T-helper 17 cell (primary cell): ENCODE data around the gene CAPN15. TPM values are rescaled to one million over a fixed set of nuclear protein-coding genes. Genes with fewer than 3 reads are reported as not detected.
A peak's percentile ranks its signal among the peaks of the same experiment; 100 is the strongest.

ENCODE experiments used
- ATAC-seq: fragments of 150-1000 bp; cut with Tn5 transposase; 2 replicates; pipeline ENCODE4 v1.10.0; 2021; ENCODE audit warnings: mild to moderate bottlenecking, moderate library complexity
- DNase-seq, 3 donors: peaks; one replicate each; pipeline versions ENCODE4 v3.0.0 to v3.0.0-alpha.2; 2020 to 2021
- H3K9me3 ChIP-seq: one replicate; pipeline ENCODE4 v1.7.0; 2013; ENCODE audit warnings: low read length, mild to moderate bottlenecking; ENCODE audit not compliant: control insufficient read depth, poor library complexity, severe bottlenecking
- H3K27ac Mint-ChIP-seq: one replicate; pipeline ENCODE4 v1.8.0; 2022; ENCODE audit warnings: mild to moderate bottlenecking, moderate library complexity, mixed read lengths
- H3K27me3 Mint-ChIP-seq: one replicate; pipeline ENCODE4 v1.8.0; 2022; ENCODE audit warnings: mixed read lengths
- H3K36me3 Mint-ChIP-seq: one replicate; pipeline ENCODE4 v1.8.0; 2022; ENCODE audit warnings: low read depth, mixed read lengths
- H3K4me1 Mint-ChIP-seq: one replicate; pipeline ENCODE4 v1.8.0; 2022; ENCODE audit warnings: mild to moderate bottlenecking, mixed read lengths
- H3K4me3 Mint-ChIP-seq: one replicate; pipeline ENCODE4 v1.8.0; 2022; ENCODE audit warnings: mild to moderate bottlenecking, moderate library complexity, mixed read lengths
- total RNA-seq, 4 donors: library from RNA in 2 of 4; stranded (reverse) in 2 of 4; gene quantifications; one replicate each; pipeline ENCODE4 v1.2.3 and lab custom pipeline; 2022 to 2026

CAPN15 gene
- total RNA-seq, 2 donors from 2014 or later = 63.9 to 71.0 TPM

DNA sequence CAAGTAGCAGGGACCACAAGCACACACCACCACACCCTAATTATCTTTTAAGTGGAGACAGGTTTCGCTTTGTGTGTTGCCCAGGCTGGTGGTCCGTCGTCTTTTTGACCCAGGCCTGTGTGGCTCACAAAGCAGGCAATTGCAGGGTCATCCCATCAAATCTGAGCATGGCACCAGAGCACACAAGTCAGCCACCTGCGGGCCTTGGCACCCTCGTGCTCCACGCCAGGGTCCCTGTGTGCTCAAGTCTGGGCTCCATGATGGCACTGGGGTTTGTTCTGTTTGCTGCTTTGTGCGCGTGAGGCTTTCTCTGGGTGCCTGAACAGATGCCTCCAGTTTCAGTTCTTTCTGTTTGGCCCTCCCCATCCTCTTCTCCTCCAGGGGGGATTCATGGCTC, 2.4 kb upstream of the CAPN15 start:
- peak overlapping the region; percentile 72 for H3K27ac Mint-ChIP-seq
- no peaks in the 10 kb centered on the region for H3K27me3 Mint-ChIP-seq
- ATAC-seq (no peak), DNase-seq (no peak)
- H3K4me3 Mint-ChIP-seq = peak overlapping the region; percentile 87
- H3K9me3 ChIP-seq = no peaks in the 10 kb centered on the region
- no peaks in the 10 kb centered on the region for H3K36me3 Mint-ChIP-seq
- peaks cover 18% of the 10 kb centered on the region for H3K4me1 Mint-ChIP-seq

GRCh38 chr16:525520-526180, 1.9 kb upstream of the CAPN15 start:
- no peak for ATAC-seq
- no peaks in the 10 kb centered on the region for H3K36me3 Mint-ChIP-seq

DNA sequence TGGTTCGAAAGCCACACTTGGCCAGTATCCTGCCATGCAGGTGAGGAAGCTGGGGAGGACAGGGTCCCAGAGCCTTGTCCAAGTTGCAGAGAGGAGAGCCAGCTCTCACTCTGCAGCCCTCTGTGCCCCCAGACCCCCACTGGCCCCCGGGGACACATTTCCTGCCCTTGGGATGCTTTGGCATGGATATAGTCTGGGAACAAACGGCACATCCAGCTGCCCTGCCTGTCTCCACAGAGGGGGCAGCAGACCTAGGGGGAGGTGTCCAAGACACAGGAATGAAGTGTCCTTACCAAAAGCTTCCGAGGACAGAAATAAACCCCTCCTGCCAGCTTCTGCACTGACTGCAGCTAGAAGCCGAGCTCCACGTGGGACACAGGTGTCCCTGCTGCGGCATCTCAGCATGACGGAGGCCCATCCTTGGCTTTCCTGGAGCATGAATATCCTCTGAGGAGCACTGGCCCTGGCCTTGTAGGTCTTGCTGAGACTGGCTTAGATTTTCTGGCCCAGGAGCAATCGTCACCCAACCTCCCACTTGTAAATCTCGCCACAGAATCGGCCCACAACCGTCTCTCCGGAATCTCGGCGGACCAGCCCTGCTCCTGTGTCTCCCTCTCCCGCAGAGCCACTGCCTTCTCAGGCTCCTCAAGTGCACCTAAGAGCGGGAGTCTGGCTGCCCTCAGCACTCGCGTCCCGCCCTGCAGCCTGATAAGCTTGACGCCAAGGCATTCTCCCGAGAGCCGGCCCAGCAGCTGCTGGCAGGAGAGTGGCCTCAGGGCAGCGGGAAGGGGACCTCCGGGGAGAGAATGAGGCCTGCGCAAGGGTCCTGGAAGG, 1.1 kb upstream of the CAPN15 start:
- DNase-seq (no peak), ATAC-seq (no peak)
- H3K9me3 ChIP-seq = no peaks in the 10 kb centered on the region
- Mint-ChIP-seq H3K27ac (peak overlapping the region; percentile 72), H3K4me3 (peak overlapping the region; percentile 87), H3K27me3 (no peaks in the 10 kb centered on the region), H3K4me1 (peaks cover 21% of the 10 kb centered on the region), H3K36me3 (no peaks in the 10 kb centered on the region)

More at GRCh38 chr16:525520-526180, 1.9 kb upstream of the CAPN15 start:
- peak overlapping the region; percentile 72 for H3K27ac Mint-ChIP-seq
- no peak for DNase-seq
- H3K27me3 Mint-ChIP-seq = no peaks in the 10 kb centered on the region
- peak overlapping the region; percentile 87 for H3K4me3 Mint-ChIP-seq
- peaks cover 21% of the 10 kb centered on the region for H3K4me1 Mint-ChIP-seq
- no peaks in the 10 kb centered on the region for H3K9me3 ChIP-seq

- Mint-ChIP-seq H3K36me3 (no peaks in the 10 kb centered on the region), H3K27ac (peak overlapping the region; percentile 93), H3K27me3 (no peaks in the 10 kb centered on the region), H3K4me3 (peak overlapping the region; percentile 94), H3K4me1 (peaks cover 23% of the 10 kb centered on the region)
- H3K9me3 ChIP-seq = no peaks in the 10 kb centered on the region
- ATAC-seq = no peak
- DNase-seq = no peak
Observed at GRCh38 chr16:528111-529011, 849 bp downstream of the CAPN15 start.

- Mint-ChIP-seq H3K27me3 (no peaks in the 10 kb centered on the region), H3K27ac (peak overlapping the region; percentile 93), H3K4me1 (peaks cover 23% of the 10 kb centered on the region), H3K36me3 (no peaks in the 10 kb centered on the region), H3K4me3 (peak overlapping the region; percentile 94)
- DNase-seq = no peak
- H3K9me3 ChIP-seq = no peaks in the 10 kb centered on the region
- no peak for ATAC-seq
Observed at GRCh38 chr16:529012-529575, 1.6 kb downstream of the CAPN15 start.

DNA sequence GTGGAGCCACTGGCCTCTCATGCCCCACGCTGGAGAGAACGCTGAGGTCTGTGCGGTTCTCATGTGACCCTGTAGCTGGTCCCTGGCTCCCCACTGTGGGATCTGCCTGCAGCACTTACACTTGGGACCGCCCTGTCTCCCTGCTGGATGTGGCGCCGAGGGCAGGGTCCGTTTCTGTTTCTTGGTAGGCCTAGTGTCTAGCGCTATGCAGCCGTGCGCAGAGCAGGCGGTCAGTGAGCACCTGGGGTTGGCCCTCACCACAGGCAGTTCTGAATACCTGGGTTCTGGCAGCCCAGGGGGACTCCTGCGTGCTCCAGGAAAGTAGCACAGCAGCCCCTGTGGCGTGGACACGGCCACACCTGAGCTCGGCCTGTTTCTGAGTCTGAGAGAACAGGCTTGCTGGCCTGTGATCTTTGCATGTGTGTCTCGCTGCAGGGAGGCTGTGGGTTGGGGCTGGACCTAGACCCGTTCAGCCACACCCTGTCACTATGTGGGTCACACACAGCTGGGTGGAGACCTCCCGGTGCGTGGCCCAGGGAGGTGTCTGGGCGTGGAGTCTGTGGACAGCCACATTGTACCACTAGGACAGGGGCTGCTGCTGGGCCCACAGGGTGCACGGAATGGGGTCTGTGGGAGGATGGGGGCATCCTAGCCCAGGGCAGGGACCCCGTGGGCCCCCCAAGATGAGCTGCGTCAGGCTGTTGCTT, 2.8 kb downstream of the CAPN15 start:
- Mint-ChIP-seq H3K27ac (peak overlapping the region; percentile 93), H3K4me1 (peaks cover 25% of the 10 kb centered on the region)
- no peak for ATAC-seq

DNA sequence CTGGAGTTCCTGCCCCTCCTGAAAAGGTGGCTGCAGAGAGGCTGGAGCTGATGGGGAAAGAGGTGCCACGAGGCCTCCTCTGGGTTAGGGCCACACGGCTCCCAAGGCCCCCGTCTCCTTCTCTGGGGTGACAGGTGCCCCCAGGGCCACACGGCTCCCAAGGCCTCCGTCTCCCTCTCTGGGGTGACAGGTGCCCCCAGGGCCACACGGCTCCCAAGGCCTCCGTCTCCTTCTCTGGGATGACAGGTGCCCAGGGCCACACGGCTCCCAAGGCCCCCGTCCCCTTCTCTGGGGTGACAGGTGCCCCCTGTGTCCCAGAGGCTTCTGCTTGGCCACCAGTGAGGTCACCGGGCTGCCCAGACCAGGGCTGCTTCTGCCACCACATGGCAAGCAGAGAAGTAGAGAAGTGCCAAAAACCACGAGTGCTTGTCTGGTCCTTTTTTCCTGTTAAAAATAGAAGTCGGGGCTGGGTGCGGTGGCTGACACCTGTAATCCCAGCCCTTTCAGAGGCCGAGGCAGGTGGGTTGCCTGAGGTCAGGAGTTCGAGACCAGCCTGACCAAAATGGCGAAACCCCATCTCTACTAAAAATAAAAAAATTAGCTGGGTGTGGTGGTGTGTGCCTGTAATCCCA, 4.1 kb downstream of the CAPN15 start:
- ATAC-seq = no peak
- Mint-ChIP-seq H3K27me3 (no peaks in the 10 kb centered on the region), H3K36me3 (no peaks in the 10 kb centered on the region), H3K4me3 (no peak overlapping the region), H3K27ac (no peak overlapping the region), H3K4me1 (peaks cover 14% of the 10 kb centered on the region)
- no peak for DNase-seq
- no peaks in the 10 kb centered on the region for H3K9me3 ChIP-seq

More for the DNA sequence above, 2.8 kb downstream of the CAPN15 start:
- no peaks in the 10 kb centered on the region for H3K27me3 Mint-ChIP-seq
- H3K9me3 ChIP-seq = no peaks in the 10 kb centered on the region
- H3K4me3 Mint-ChIP-seq = peak overlapping the region; percentile 69
- DNase-seq = no peak
- H3K36me3 Mint-ChIP-seq = no peaks in the 10 kb centered on the region

DNA sequence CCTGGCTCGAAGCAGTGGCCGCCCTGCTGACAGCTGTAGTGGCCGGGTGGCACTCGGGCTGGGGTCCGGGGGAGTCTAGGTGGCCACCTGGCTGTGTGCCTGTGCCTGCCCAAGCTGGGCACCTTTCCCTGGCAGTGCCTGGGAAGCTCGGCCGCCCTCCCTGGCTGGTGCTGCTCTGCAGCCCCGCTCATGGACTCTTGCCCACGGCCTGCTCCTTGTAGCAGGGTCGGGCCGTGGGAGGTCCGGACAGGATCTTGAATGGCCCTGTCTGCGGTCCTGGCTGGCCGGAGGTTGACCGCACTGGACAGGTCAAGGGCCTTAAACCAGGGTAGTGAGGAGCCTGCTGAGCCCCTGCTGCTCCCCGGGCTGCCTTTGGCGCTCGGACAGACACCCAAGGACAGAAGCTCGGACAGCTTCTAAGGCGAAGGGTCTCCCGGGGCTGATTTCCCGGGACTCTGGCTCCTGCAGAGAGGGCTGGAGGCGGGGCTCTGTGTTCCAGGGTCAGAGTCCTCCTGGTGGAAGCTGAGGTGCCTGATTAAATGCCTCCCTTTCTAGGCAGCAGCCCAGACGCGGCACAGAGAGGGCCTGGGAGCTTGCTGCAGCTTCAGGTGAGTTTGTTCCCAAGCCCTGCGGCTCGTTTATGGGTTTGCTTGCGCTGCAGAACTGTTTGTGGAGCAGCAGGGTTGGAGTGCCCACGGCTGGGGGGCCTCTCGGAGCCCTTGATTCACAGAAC, 6.0 kb downstream of the CAPN15 start:
- DNase-seq (no peak), ATAC-seq (no peak)
- Mint-ChIP-seq H3K4me3 (no peak overlapping the region), H3K27ac (no peak overlapping the region), H3K36me3 (no peaks in the 10 kb centered on the region), H3K27me3 (no peaks in the 10 kb centered on the region), H3K4me1 (peaks cover 13% of the 10 kb centered on the region)
- H3K9me3 ChIP-seq = no peaks in the 10 kb centered on the region

GRCh38 chr16:534135-534534, 6.6 kb downstream of the CAPN15 start:
- Mint-ChIP-seq H3K27me3 (no peaks in the 10 kb centered on the region), H3K36me3 (no peaks in the 10 kb centered on the region), H3K4me3 (no peak overlapping the region), H3K27ac (no peak overlapping the region), H3K4me1 (peaks cover 9% of the 10 kb centered on the region)
- ATAC-seq (no peak), DNase-seq (no peak)
- no peaks in the 10 kb centered on the region for H3K9me3 ChIP-seq

DNA sequence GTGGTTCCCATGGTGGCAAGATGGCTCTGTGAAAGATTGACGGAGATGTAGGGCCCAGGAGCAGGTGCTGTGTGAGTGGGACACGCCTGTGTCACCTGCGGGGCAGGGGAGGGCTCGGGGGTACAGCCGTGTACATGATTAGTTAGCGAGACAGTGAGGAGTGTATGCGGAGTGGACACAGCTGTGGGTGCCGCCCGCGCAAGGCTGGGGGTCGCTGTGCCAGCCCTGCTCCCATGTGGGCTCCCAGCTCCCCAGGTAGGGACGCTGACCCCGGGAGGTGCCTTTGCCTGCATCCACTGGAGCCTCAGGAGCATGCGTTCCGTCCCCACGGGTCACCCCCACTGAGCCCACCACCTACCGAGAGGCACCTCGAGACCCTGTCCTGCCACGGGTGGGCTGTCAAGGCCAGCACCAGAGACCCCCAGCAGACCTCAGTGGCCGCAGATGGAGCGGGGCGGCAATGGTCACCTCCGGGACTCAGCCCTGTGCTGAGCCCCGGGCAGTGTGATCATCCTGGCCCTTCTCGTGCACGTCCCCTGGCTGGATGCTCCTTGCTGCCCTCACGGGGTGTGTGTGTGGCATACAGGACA, 7.4 kb downstream of the CAPN15 start:
- no peak for DNase-seq
- no peak overlapping the region for H3K4me3 Mint-ChIP-seq
- no peak for ATAC-seq
- no peaks in the 10 kb centered on the region for H3K9me3 ChIP-seq
- H3K27ac Mint-ChIP-seq = no peak overlapping the region
- H3K4me1 Mint-ChIP-seq = peaks cover 7% of the 10 kb centered on the region
- no peaks in the 10 kb centered on the region for H3K36me3 Mint-ChIP-seq
- no peaks in the 10 kb centered on the region for H3K27me3 Mint-ChIP-seq
